MM.1S (cell line): ENCODE data around the gene HSF4.

ENCODE experiments used
- DNase-seq: peaks from one replicate; pipeline ENCODE4 v3.0.0-alpha.2; 2015
- H2AFZ ChIP-seq: fragments of 300-600 bp; sonication (generic); 2 replicates; pipeline ENCODE4 v1.6.0; 2016; ENCODE audit warnings: antibody characterized with exemption, low read length
- H3F3A ChIP-seq: fragments of 300-600 bp; sonication (generic); 2 replicates; pipeline ENCODE4 v1.6.1; 2016; ENCODE audit warnings: mild to moderate bottlenecking, antibody characterized with exemption, low read length, moderate library complexity, mixed read lengths; ENCODE audit not compliant: insufficient read depth
- H3K27ac ChIP-seq: fragments of 300-600 bp; sonication (generic); 2 replicates; pipeline ENCODE4 v1.5.1; 2016; ENCODE audit warnings: mild to moderate bottlenecking, low read length
- H3K27me3 ChIP-seq: fragments of 300-600 bp; sonication (generic); replicated peaks from 2 replicates; pipeline ENCODE4 v1.6.0; 2016; ENCODE audit warnings: low read length; ENCODE audit not compliant: insufficient read depth
- H3K36me3 ChIP-seq: fragments of 300-600 bp; sonication (generic); replicated peaks from 2 replicates; pipeline ENCODE4 v1.6.1; 2016; ENCODE audit warnings: mild to moderate bottlenecking, low read length, mixed read lengths; ENCODE audit not compliant: insufficient read depth
- H3K4me1 ChIP-seq: fragments of 300-600 bp; sonication (generic); 2 replicates; pipeline ENCODE4 v1.6.1; 2016; ENCODE audit warnings: low read length, mixed read lengths
- H3K4me2 ChIP-seq: fragments of 300-600 bp; sonication (generic); 2 replicates; pipeline ENCODE4 v1.6.0; 2016; ENCODE audit warnings: low read depth, low read length
- H3K4me3 ChIP-seq: fragments of 300-600 bp; sonication (generic); 2 replicates; pipeline ENCODE4 v1.5.1; 2016; ENCODE audit warnings: low read length, mixed read lengths
- H3K79me2 ChIP-seq: fragments of 300-600 bp; sonication (generic); 2 replicates; pipeline ENCODE4 v1.6.1; 2016; ENCODE audit warnings: mixed run types, low read length, mixed read lengths
- H3K9ac ChIP-seq: fragments of 300-600 bp; sonication (generic); 2 replicates; pipeline ENCODE4 v1.6.1; 2016; ENCODE audit warnings: low read length, mixed read lengths
- H3K9me2 ChIP-seq: fragments of 300-600 bp; sonication (generic); replicated peaks from 2 replicates; pipeline ENCODE4 v1.6.1; 2016; ENCODE audit warnings: mild to moderate bottlenecking, low read length, mixed read lengths; ENCODE audit not compliant: insufficient read depth
- H3K9me3 ChIP-seq: fragments of 300-600 bp; sonication (generic); replicated peaks from 2 replicates; pipeline ENCODE4 v1.6.1; 2016; ENCODE audit warnings: mild to moderate bottlenecking, low read length, mixed read lengths; ENCODE audit not compliant: insufficient read depth
- H4K20me1 ChIP-seq: fragments of 300-600 bp; sonication (generic); 2 replicates; pipeline ENCODE4 v1.6.1; 2016; ENCODE audit warnings: mild to moderate bottlenecking, low read length, moderate library complexity, mixed read lengths; ENCODE audit not compliant: insufficient read depth
- CTCF ChIP-seq: fragments of 300-600 bp; sonication (generic); IDR thresholded peaks from 2 replicates; pipeline ENCODE4 v1.5.1; 2016; ENCODE audit warnings: antibody characterized with exemption, low read length, mixed read lengths
- EZH2 ChIP-seq: fragments of 300-600 bp; sonication (generic); optimal IDR thresholded peaks from 2 replicates; pipeline ENCODE3; 2017; ENCODE audit warnings: low read depth, mild to moderate bottlenecking, antibody characterized with exemption, low read length, mixed read lengths
- EZH2phosphoT487 ChIP-seq: fragments of 300-600 bp; sonication (generic); IDR thresholded peaks from 2 replicates; pipeline ENCODE4 v1.6.1; 2018; ENCODE audit warnings: antibody characterized with exemption, low read length

Gene HSF4

GRCh38 chr16:67144943-67145342 is 19.6 kb upstream of the HSF4 start:
- no peaks in the 10 kb centered on the region for H3K4me1 ChIP-seq
- H3K36me3 ChIP-seq: 0 out of 2 replicates have a peak, but pooled peaks cover 4% of the 10 kb centered on the region
- peaks cover 4% of the 10 kb centered on the region; the same call in 1 of the 2 replicates for H3F3A ChIP-seq
- no peaks in the 10 kb centered on the region for H3K27me3 ChIP-seq
- H3K9me3 ChIP-seq: no peaks in the 10 kb centered on the region
- no peak for DNase-seq
- H3K4me3 ChIP-seq: no peak overlapping the region
- no peak overlapping the region for H3K9ac ChIP-seq
- TF ChIP-seq EZH2phosphoT487 (no peak), EZH2 (no peak)
- H3K79me2 ChIP-seq: no peaks in the 10 kb centered on the region
- no peaks in the 10 kb centered on the region for H4K20me1 ChIP-seq
- no peaks in the 10 kb centered on the region for H3K9me2 ChIP-seq
- no peak overlapping the region for H3K27ac ChIP-seq
- H2AFZ ChIP-seq: no peak overlapping the region
- H3K4me2 ChIP-seq: no peak overlapping the region

GRCh38 chr16:67145746-67146145 is 18.8 kb upstream of the HSF4 start:
- Histone ChIP-seq H3K4me3 (no peak overlapping the region), H3K4me2 (no peak overlapping the region), H3F3A (peaks cover 4% of the 10 kb centered on the region; the same call in 1 of the 2 replicates), H3K9ac (no peak overlapping the region), H3K27me3 (no peaks in the 10 kb centered on the region), H2AFZ (no peak overlapping the region), H3K9me3 (no peaks in the 10 kb centered on the region), H3K79me2 (no peaks in the 10 kb centered on the region), H4K20me1 (no peaks in the 10 kb centered on the region), H3K36me3 (0 out of 2 replicates have a peak, but pooled peaks cover 3% of the 10 kb centered on the region), H3K4me1 (no peaks in the 10 kb centered on the region), H3K27ac (no peak overlapping the region), H3K9me2 (no peaks in the 10 kb centered on the region)
- TF ChIP-seq EZH2phosphoT487 (no peak), EZH2 (no peak), CTCF (no peak)
- DNase-seq: no peak

GRCh38 chr16:67146523-67147357 is 17.8 kb upstream of the HSF4 start:
- Histone ChIP-seq H3K4me3 (no peak overlapping the region), H3F3A (peaks cover 7% of the 10 kb centered on the region; the same call in 1 of the 2 replicates), H3K4me2 (no peak overlapping the region), H3K36me3 (no peaks in the 10 kb centered on the region), H3K9ac (no peak overlapping the region), H3K79me2 (no peaks in the 10 kb centered on the region), H3K27ac (no peak overlapping the region), H3K27me3 (no peaks in the 10 kb centered on the region), H3K9me2 (no peaks in the 10 kb centered on the region), H3K4me1 (no peaks in the 10 kb centered on the region), H3K9me3 (no peaks in the 10 kb centered on the region), H4K20me1 (no peaks in the 10 kb centered on the region), H2AFZ (no peak overlapping the region)
- no peak for DNase-seq
- no peak for TF ChIP-seq CTCF

- DNase-seq: no peak
- no peak overlapping the region for H2AFZ ChIP-seq
- H3K4me1 ChIP-seq: no peaks in the 10 kb centered on the region
- no peaks in the 10 kb centered on the region for H4K20me1 ChIP-seq
- H3K27me3 ChIP-seq: no peaks in the 10 kb centered on the region
- H3K9me3 ChIP-seq: no peaks in the 10 kb centered on the region
- H3K79me2 ChIP-seq: no peaks in the 10 kb centered on the region
- H3K36me3 ChIP-seq: no peaks in the 10 kb centered on the region
- H3K27ac ChIP-seq: no peak overlapping the region
- no peak overlapping the region for H3K4me2 ChIP-seq
- H3F3A ChIP-seq: peaks cover 10% of the 10 kb centered on the region; the same call in 1 of the 2 replicates
- no peak for TF ChIP-seq CTCF
- no peak for TF ChIP-seq EZH2
- no peak overlapping the region for H3K4me3 ChIP-seq
- no peak overlapping the region for H3K9ac ChIP-seq
- no peaks in the 10 kb centered on the region for H3K9me2 ChIP-seq
These were observed 17.0 kb upstream of the HSF4 start for GRCh38 chr16:67147437-67148140.
